HEK293T (cell line): ENCODE data around the gene FASTKD1.

ENCODE experiments used
- L3MBTL2 ChIP-seq: fragments of 450-650 bp; conservative IDR thresholded peaks from 2 replicates; pipeline ENCODE4 v1.6.1; 2016; ENCODE audit warnings: mild to moderate bottlenecking
- TARDBP ChIP-seq: fragments of 450-650 bp; IDR thresholded peaks from 2 replicates; pipeline ENCODE4 v1.6.1; 2016

DNA sequence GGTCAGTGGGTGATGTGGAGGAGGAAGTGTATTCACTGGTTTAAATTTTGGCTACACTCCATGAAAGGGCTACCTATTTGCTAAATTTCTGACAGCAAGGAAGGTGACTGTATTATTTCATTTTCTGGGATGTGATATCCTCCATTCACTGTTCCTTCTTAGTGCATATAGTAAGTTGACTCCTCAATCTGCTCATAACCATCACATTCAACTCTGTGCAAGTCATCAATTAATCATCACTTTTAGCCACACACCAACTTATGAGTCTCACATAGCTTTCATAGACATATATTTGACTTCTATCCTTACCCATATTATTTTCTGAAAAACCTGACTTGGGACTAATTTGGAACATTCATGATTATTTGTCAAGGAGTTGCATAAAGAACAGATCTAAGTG is 47.2 kb downstream of the FASTKD1 start:
- no peak for TF ChIP-seq TARDBP
- TF ChIP-seq L3MBTL2, result no peak
